HG02943 (cell line): Measurements from ENCODE around the gene JPH4.

Experiments used
- ATAC-seq: cut with Tn5 transposase; IDR thresholded peaks from one replicate; pipeline ENCODE4 v1.9.1; 2021; ENCODE audit warnings: mild to moderate bottlenecking, low read depth, moderate library complexity; ENCODE audit not compliant: unreplicated experiment

Gene JPH4

DNA sequence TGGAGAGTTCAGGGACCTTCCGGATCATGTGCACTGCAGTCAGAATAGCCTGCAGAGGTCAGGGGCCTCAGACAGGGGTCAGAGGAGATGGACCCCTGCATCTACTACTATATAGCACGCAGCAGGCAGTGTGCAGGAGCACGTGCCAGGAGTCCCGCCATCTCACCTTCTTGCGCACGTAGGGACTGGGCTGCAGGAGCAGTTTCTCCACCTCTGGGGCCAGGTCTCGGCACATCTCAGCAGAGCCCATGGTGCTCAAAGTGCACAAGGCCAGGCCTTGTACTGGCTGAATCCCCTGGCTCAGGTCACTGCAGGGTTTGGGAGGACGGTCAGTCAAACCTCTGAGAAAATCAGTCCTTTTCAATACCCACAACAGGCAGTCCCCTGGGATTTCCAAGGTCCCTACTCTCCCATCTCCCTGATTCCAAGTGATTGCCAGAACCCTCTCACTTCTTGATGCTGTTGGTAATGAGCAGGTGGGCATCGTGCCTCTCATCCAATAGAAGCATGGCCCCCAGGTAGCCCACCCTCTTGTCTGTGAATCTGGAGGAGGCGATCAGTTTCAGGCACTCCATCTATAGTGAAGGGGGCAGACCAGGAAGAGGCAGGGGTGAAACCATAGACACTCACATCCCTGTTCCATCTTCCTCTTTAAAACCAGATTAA lies 12.3 kb downstream of the JPH4 start:
- no peak for ATAC-seq

DNA sequence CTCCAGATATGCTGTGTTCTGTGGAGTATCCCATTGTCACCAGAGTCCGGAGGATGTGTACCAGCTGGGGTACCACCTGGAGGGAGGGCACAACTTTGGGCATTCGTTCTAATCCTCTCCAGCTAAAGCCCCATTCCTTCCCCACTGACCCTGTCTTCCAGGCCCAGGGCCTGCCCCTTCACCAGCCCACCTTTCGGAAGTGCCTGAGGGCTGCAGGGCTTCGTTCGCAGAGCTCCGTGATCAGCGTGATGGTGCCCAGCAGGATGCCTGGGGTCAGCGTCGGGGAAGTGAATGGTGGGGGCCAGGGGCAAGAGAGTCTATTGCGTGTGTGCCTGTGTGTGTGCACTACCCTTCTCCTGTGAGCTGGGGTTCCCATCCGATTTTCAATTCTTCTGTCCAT lies 13.0 kb downstream of the JPH4 start:
- no peak for ATAC-seq

DNA sequence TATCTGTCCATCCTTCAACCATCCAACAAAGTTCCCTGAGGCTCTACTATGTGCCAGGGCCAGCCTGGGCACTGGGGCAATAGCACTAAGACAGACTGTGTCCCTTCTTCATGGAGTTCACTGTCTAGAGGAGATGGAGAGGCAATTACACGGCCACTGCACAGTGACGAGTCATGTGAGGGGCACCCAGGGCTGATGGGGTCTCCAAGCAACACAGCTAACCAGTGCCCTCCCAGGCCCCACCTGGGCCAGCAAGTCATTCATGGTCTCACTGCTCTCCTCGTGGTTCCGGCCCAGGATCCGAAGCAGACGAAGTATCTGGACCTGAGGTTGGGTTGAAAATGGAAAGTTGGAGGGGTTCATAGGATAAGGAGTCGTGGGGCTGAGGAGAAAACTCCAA lies 13.7 kb downstream of the JPH4 start:
- ATAC-seq, result no peak

DNA sequence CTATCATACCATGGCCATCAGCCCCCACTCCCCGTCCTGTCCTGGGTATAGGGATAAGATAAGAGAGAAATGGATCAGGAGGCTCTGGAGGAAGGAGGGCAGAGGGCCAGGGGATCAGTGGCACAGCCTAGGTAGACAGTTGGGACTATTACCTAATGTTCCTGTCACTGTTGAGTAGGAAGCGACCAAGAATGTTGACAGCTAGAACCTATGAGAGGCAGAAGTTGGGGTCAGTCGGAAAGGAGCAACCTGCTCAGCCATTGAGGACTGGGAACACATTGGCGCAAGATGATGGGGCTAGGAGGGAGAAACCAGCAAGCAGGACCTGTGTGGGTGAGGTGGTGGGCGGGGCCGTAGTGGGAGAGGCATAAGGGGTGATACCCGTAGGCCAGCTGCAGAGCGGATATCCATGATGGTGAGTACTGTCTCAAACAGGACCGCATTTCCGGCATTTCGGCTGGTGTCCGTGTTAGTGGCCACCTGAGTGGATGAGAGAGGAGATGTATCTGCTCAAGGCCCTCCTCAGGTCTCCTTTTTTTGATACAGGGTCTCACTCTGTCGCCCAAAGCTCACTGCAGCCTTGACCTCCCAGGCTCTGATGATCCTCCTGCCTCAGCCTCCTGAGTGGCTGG lies 14.3 kb downstream of the JPH4 start:
- no peak for ATAC-seq

DNA sequence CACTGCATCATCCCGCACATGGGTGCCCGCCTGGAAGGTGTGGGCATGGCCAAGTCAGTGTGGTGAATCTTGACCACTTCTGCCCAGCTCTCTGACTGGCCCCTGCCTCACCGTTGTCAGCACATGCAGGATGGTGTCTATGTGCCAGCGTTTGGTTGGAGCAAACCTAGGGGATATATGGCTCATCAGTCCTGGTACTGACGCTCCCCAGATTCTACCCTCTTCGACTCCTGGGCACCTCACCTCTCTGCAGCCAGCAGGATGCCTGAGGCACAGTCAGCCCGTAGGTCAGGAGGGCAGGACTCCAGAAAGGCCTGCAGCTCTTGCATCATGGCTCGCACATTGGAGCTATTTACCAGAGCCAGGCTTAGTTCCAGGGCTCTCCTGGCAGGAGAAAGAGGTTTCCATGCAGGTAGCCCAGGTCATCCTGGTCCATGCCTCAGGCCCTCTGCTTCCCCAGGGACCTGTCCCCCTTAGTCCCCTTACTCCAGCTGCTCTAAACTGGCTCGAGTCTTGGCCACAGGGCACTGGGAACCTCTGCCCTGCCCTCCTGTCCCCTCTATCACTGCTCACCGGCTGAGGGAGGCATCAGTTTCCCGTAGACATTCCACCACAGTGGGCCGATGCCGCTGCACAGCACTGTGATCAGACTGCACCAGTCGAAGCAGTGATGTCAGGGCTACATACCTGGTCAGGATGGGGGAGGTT lies 15.0 kb downstream of the JPH4 start:
- ATAC-seq, result no peak

DNA sequence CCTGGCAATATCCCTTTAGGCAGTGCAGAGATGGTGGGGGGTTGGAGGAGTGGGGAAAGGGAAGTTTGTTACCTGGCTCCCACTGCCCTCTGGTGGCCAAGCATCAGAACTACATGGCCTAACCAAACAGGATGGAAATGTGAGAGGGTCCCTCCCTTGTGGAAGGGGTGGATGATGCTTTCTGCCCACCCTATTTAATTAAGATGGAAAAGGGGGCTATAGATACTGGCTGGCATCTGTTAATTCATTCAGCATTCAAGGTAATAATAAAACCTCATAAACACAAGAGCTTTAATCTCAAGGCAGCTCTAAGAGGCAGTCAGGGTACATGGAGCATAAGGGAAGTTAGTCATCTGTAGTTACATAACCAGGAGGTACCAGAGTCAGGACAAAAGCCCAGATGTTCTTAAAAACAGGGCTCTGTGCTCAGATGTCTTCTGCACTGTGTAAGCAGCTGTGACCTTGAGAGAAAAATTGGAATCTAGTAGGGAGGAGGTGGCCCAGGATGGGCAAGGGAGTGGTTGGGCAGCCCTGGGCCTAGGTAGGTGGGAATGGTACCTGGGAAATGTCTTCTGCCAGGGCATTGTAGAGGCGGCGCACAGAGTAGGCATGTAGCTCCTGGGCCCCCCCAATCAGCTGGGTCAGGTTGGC lies 15.6 kb downstream of the JPH4 start:
- ATAC-seq, result no peak

DNA sequence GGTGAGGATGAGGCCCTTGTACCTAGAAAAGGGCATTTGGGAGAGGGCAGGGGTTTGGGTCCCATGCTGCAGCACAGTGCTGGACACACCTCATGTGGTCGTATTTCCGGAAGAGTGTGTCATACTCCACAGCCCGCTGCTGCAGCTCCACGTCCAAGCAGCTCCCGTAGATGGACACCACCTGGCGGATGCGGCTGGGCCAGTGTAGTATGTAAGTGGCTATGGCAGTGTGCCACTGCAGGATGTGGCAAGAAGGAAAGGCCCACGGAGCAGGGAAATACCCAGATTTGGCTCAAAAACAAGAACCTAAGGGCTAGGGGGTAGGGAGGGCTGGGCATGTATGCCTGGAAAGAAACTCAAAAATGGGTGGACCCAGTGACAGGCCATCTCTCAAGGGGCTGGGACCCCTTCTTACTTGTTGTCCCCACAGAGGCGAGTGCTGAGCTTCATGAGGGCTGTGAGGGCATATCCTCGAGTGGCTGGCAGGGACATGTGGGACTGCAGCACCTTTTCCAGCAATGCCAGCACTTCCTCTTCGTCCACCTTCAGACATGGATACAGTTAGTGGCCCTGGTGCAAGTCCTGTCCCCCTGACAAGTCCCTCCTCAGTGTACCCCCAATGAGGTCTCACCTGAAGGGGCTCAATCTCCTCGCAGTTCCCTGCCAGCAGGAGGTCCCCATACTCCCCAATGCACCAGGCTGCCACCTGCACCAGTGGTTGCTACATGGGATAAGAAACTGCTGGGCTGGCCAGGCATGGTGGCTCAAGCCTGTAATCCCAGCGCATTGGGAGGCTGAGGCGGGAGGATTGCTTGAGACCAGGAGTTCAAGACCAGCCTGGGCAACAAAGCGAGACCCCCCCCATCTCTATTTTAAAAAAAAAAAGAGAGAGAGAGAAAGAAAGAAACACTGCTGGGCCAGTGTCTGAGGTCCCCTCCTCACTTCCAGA lies 16.4 kb downstream of the JPH4 start:
- ATAC-seq, result no peak

DNA sequence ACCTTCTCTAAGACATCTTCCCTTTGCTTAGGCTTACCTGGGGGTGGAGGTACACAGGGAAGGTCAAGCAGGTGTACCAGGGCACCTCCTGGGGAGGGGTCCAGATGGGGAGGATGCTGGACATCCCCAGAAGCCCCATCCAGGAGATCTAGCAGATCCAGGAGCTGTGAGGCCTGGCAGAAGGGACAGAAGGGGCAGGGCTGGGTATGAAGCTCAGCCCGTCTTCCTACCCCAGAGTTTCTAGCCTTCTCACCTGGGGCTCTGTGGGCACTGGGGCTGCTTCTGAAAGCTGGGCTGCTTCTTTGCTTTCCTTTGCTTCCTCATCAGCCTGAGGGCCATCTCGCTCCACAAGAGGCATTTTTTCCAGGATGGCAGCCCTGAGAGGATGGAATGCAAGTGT lies 17.3 kb downstream of the JPH4 start:
- no peak for ATAC-seq

DNA sequence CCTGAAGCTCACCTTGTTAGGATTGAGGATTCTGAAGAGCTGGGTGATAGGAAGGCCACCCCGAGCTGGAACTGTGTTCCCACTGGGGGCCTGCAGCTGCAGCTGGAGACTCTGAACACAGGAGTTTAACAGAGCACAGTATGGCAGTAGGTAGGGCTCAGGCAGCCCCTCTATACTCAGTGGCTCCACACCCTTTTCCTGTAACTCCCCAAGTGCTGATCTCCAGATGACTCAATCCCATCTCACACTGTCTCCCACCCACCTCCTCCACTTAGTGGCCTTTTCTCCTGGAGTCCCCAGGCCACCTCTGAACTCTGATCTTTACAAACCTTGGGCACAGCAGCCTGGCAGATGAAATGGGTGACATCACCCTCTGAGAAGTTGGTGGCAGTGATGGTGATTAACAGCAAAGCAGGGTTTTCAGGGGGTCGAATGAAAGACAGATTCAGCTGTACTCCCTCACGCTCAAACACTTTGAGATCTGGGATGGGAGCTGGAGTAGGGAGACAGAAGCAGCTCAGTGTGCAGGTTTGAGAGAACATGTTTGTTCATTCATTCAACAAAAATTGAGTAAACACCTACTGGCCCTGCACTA lies 18.6 kb downstream of the JPH4 start:
- no peak for ATAC-seq

DNA sequence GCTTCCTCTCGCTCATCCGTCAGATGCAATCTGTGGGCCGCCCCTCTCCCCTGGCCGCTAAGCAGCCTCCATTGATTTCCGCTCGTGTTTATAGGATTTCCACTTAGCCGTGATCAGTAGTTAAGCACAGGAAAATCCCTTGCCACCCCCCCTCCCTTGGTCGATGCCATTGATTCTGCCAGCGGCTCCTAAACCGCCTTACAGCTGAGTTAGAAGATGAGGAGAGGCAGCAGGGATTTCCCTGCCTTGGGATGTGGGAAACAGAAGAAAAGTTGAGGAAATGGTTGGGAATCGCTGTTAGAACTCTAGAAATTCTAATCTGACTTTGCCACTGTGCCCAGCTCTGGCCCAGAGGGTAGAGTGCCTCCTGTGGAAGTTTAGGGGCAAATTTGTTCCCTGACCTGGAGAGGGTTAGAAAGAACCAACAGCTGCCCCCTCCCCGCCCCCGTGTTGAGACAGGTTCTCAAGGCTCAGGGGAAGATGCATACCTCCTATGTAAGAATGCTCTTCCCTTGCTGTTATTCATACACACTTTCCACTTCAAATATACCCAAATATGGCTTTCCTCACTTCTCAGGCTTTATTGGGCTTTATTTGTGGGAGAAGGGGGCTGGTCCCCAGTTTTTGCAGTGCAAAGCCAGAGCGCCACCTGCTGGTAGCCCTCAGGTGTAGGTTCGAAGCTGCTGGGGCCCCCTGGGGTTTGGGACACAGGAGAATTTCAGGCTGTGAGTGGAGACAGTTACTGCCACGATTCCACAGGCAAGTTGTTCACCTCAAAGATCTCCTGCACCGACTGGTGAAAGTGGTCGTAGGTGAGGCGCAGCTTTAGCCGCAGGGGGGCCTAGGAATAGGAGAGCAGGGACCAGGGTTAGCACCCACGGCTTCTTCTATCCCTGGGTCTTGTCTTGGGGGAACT lies 19.3 kb downstream of the JPH4 start:
- ATAC-seq, result no peak

DNA sequence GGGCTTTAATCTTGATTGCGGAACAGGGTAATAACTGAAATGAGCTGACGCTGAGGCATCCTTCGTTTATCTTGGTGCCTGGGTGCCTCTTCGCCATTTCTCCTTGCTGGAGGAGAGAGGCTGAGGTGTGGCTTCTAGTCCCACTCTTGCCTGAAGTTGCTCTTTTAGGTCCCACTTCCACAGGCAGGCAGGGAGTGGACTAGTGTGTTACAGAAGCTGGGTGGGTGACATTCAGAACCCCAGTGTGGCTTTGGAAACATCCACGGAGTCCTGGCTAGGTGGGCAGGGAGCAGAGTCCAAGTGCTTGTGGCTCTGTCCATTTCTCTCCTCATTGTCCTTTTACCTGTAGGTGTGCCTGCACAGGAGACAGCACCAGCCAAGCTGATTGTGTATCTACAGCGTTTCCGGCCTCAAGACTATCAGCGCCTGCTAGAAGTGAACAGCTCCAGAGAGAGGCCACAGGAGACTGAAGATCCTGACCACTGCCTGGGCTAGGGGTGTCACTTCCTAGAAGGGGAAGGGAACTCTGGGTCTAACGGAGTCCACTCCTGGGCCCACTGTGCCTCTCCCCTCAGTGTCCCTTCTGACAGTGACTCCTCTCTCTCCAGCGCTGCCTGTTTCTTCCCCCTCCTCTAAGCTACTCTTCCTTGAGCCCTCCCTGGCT lies 20.1 kb downstream of the JPH4 start:
- ATAC-seq, result no peak

DNA sequence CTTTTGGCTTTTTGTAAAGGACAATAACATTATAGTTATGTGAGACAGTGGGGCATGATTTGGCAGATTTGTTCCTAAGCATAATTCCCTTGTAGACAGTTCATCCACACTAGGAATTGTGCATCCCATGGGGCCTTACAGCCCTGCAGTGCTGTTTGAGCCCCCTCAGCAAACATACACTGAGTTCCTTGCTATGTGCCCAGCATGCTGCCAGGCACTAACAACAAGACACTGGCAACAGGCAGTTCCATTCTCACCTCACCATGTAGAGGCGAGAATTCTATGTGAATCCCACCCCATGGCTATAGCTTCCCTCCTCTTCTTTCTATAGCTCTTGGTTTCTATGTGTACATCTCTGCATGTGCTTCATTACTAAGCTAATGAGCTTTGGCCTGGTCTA lies 20.6 kb downstream of the JPH4 start:
- no peak for ATAC-seq

DNA sequence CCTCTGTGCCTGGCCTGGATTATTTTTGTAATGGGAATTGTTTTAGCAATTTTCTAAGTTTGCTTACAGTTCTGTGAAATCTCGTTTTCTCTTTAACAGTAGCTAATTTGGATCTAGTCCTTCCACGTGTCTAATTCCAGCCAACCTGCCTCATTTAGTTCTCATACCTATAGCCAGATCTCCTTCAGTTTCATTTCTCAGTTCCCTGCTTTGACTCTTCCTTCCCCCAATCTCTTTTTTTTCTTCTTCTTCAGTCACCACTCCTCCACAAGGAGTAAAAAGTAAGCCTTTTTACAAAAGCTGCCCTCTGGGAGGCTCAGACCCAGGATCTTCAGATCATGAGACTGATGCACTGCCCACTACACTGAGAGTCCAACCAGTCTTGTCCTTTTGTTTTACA lies 21.1 kb downstream of the JPH4 start:
- no peak for ATAC-seq

DNA sequence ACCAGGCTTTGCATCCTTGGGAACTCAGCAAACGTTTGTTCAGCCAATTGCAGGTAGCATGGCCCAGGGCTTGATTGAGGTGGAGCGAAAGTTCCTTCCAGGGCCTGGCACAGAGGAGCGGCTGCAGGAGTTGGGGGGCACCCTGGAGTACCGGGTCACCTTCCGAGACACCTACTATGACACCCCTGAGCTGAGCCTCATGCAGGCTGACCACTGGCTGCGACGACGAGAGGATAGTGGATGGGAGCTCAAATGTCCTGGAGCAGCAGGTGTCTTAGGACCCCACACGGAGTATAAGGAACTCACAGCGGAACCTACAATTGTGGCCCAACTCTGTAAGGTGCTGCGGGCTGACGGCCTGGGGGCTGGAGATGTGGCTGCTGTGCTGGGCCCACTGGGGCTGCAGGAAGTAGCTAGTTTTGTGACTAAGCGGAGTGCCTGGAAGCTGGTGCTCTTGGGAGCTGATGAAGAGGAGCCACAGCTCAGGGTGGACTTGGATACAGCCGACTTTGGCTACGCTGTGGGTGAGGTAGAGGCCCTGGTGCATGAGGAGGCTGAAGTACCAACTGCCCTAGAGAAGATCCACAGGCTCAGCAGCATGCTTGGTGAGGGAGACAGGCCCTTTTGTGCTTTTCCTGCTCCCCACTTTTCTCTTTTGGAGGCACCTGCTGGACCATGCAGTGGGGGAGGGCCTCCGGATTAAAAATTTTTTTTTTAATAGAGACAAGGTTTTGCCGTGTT lies 21.7 kb downstream of the JPH4 start:
- no peak for ATAC-seq

DNA sequence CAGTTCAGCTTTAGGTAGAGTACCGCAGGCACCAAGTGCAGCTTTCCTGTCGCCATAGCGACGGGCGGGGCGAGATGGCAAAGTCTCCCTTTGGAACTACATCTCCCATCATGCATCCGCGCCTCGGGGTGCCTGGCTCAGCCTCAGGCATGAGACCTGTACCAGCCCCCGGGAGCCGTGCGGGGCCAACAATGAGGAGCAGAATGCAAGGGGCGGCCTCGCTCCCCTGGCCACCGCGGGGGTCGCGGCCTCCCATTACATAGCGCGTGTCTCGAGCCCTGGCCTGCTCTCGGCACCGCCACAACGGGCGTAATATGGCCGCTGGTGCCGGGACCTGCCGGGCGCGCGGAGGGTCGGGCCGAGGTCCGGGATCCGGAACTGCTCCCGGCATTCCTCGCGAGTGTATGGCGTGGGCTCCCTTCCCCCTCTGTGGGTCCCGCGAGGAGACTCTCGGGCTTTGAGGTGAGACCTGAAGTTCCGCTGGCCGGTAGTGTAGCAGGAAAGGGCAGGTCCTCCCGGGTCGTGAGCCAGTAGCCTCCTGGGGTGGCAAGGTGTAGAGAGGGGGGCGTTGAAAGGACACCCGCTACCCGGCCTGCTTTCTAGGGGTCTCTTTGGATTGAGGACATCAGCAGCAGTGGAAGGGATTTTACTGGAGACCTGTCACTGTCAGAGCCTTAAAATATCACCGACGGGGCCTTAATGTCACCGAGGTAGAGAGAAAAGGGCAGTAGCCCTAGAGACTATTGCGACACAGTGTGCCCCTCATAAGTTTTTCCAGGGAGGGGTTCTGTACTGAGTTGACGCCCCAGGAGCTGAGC lies 22.5 kb downstream of the JPH4 start, which contains the start of gene THTPA:
Gene THTPA (plus strand): TSS at position 390 of the 818 bp plus-strand sequence. CDS start 487 bp downstream, outside the sequence.
- ATAC-seq, result peak; percentile 82

DNA sequence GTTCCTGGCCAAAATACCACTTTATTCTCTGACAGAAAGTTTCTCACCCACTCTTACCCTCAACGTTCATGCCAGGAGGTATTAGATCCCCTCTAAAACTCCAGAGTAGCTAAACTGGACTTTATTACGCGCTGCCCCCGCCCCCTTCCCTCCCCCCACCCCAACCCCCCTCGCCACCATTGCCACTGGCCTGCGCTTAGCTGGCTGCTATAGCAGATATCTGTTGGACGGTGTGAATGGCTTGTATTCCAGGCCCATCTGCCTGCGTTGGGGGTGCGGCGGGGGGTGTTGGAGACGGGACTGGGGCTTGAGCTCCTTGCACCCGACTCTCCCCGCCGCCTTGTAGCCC lies 23.1 kb downstream of the JPH4 start:
- no peak for ATAC-seq
